Prostate gland (tissue), 2 donors: ENCODE results near the gene NOL6. TPM values are rescaled to one million over a fixed set of nuclear protein-coding genes. Genes with fewer than 3 reads are reported as not detected.
A peak's percentile ranks its signal among the peaks of the same experiment; 100 is the strongest.

Source experiments
- DNase-seq: peaks from one replicate; pipeline ENCODE4 v3.0.0-alpha.2; 2019; ENCODE audit warnings: low spot score
- H3K27ac ChIP-seq, 2 donors: fragments of 200-600 bp; sonication (generic); 2 replicates each; pipeline ENCODE4 v1.5.1; 2017 to 2019
- H3K27me3 ChIP-seq: fragments of 200-600 bp; sonication (generic); replicated peaks from 2 replicates; pipeline ENCODE4 v1.5.1; 2019; ENCODE audit not compliant: insufficient read depth
- H3K36me3 ChIP-seq, 2 donors: fragments of 200-600 bp; sonication (generic); 1 replicate in 1 of 2; 2 replicates in 1 of 2; pipeline versions ENCODE4 v1.5.1 to v1.8.1; 2017 to 2019
- H3K4me1 ChIP-seq: fragments of 200-600 bp; sonication (generic); replicated peaks from 2 replicates; pipeline ENCODE4 v1.5.1; 2019
- H3K4me3 ChIP-seq, 2 donors: fragments of 200-600 bp; sonication (generic); 2 replicates each; pipeline ENCODE4 v1.5.1; 2017 to 2019
- H3K9me3 ChIP-seq: fragments of 200-600 bp; sonication (generic); 2 replicates; pipeline ENCODE4 v1.5.1; 2017
- CTCF ChIP-seq, 4 experiments: fragments of 200-600 bp in 2 of 4; fragments of 450-650 bp in 2 of 4; sonication (generic) in 2 of 4; IDR thresholded peaks; 1 replicate in 3 of 4; 2 replicates in 1 of 4; pipeline ENCODE4 v1.5.1; 2016 to 2019; ENCODE audit warnings: antibody characterized with exemption in 4 of 4, mild to moderate bottlenecking in 2 of 4, moderate library complexity in 2 of 4
- POLR2A ChIP-seq: fragments of 450-650 bp; IDR thresholded peaks from one replicate; pipeline ENCODE4 v1.6.1; 2016; ENCODE audit warnings: antibody characterized with exemption, mild to moderate bottlenecking
- POLR2AphosphoS5 ChIP-seq: sonication (generic); formaldehyde crosslinking; IDR thresholded peaks from one replicate; pipeline ENCODE4 v1.6.1; 2017; ENCODE audit warnings: antibody characterized with exemption
- WGBS: methylation state at CpG from one replicate; pipeline ENCODE4 v1.1.5; 2018; 5-methylcytosine and 5-hydroxymethylcytosine counted together
- intact Hi-C: fragments of 100-400 bp; cut with DNase I; formaldehyde crosslinking; loops from one replicate; pipeline ENCODE4 v1.14.2; 2022
- total RNA-seq, 2 donors: library from RNA; depleted of rRNA; stranded (reverse); fragments of >200 nt; gene quantifications; one replicate each; pipeline ENCODE4 v1.1.0, GENCODE V29; 2016

NOL6 gene
- total RNA-seq, 2 donors from 2014 or later: 28.6 to 30.9 TPM

GRCh38 chr9:33435821-33436277 is 37.9 kb downstream of the NOL6 start:
- peaks cover 2% of the 10 kb centered on the region for H3K4me1 ChIP-seq
- whole genome bisulfite sequencing: 88% methylated on average over 8 of the region's 8 CpGs

GRCh38 chr9:33434317-33435105 is 39.2 kb downstream of the NOL6 start:
- Histone ChIP-seq H3K9me3 (no peaks in the 10 kb centered on the region), H3K27ac (no peak overlapping the region), H3K27me3 (no peaks in the 10 kb centered on the region), H3K4me3 (no peak overlapping the region), H3K36me3 (no peaks in the 10 kb centered on the region), H3K4me1 (peaks cover 2% of the 10 kb centered on the region)
- TF ChIP-seq POLR2AphosphoS5 (no peak), POLR2A (no peak), CTCF (IDR thresholded peaks at IDR 0.05) (no peak)
- WGBS: 81% methylated on average over 16 of the region's 16 CpGs
- intact Hi-C loops: no loop called here
- DNase-seq: no peak

More at GRCh38 chr9:33435821-33436277, 37.9 kb downstream of the NOL6 start:
- no peaks in the 10 kb centered on the region for H3K27me3 ChIP-seq
- no peak for TF ChIP-seq POLR2A
- TF ChIP-seq CTCF (IDR thresholded peaks at IDR 0.05): no peak
- TF ChIP-seq POLR2AphosphoS5: no peak
- H3K27ac ChIP-seq: no peak overlapping the region
- DNase-seq: no peak
- H3K9me3 ChIP-seq: no peaks in the 10 kb centered on the region
- H3K4me3 ChIP-seq: no peak overlapping the region
- H3K36me3 ChIP-seq: peaks cover 0 to 4% of the 10 kb centered on the region in 2 donors
- intact Hi-C loops: no loop called here

- H3K4me1 ChIP-seq: peaks cover 2% of the 10 kb centered on the region
- 90% methylated on average over 8 of the region's 8 CpGs for WGBS
These were observed 39.9 kb downstream of the NOL6 start for GRCh38 chr9:33433871-33434270.

GRCh38 chr9:33431420-33431819 is 42.3 kb downstream of the NOL6 start:
- H3K36me3 ChIP-seq: no peaks in the 10 kb centered on the region
- H3K27ac ChIP-seq: peak overlapping the region; percentile 60 to 79
- 55% methylated on average over 2 of the region's 2 CpGs for WGBS
- peaks cover 2% of the 10 kb centered on the region for H3K4me1 ChIP-seq
- H3K9me3 ChIP-seq: no peaks in the 10 kb centered on the region
- H3K4me3 ChIP-seq: no peak overlapping the region
- intact Hi-C loops: no loop called here
- DNase-seq: peak; percentile 80
- H3K27me3 ChIP-seq: no peaks in the 10 kb centered on the region
- peak; percentile 95 for TF ChIP-seq POLR2AphosphoS5
- no peak for TF ChIP-seq CTCF (IDR thresholded peaks at IDR 0.05)

More at GRCh38 chr9:33433871-33434270, 39.9 kb downstream of the NOL6 start:
- TF ChIP-seq POLR2AphosphoS5: no peak
- TF ChIP-seq POLR2A: no peak
- TF ChIP-seq CTCF (IDR thresholded peaks at IDR 0.05): no peak
- H3K27me3 ChIP-seq: no peaks in the 10 kb centered on the region
- H3K27ac ChIP-seq: no peak overlapping the region
- no peaks in the 10 kb centered on the region for H3K9me3 ChIP-seq
- intact Hi-C loops: no loop called here
- H3K36me3 ChIP-seq: no peaks in the 10 kb centered on the region
- DNase-seq: no peak
- H3K4me3 ChIP-seq: no peak overlapping the region

- no CpG with 5 or more reads among the region's 1 CpG for WGBS
- intact Hi-C loops: no loop called here
- H3K4me1 ChIP-seq: peaks cover 2% of the 10 kb centered on the region
- DNase-seq: no peak
- H3K36me3 ChIP-seq: no peaks in the 10 kb centered on the region
- no peaks in the 10 kb centered on the region for H3K27me3 ChIP-seq
- TF ChIP-seq POLR2A (no peak), POLR2AphosphoS5 (no peak), CTCF (IDR thresholded peaks at IDR 0.05) (no peak)
- H3K27ac ChIP-seq: peak overlapping the region; percentile 60 to 79
- no peak overlapping the region for H3K4me3 ChIP-seq
- H3K9me3 ChIP-seq: no peaks in the 10 kb centered on the region
These were observed 42.8 kb downstream of the NOL6 start for GRCh38 chr9:33430942-33431341.
